Measurements from ENCODE around the gene DNAH14. TPM values are rescaled to one million over a fixed set of nuclear protein-coding genes. Genes with fewer than 3 reads are reported as not detected.
"Not testable (repeated sequence)": the region's sequence is repeated elsewhere in the genome, so short reads cannot be mapped to it uniquely, and the experiment has no call there.

DNAH14 gene
- total RNA-seq, 1 experiment from 2014 or later, result not detected

DNA sequence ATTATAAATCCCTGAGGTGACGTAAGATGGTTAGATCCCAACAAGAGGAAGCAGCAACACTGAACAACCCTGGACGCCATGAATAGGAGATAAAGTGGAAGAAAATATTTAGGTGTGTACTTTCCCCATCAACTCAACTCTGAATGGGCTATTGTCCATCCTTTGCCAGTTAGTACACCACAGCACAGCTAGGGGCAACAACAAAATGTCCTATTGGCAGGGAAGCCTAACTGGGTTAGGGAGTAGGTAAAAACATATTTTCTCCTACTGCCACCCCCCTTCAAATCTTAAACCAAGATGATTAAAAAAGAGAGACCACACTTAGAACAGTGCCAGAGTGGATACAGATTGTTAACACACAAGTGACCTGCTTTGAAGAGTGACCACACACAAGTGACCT lies 278.3 kb downstream of the DNAH14 start:
- no peaks in the 10 kb centered on the region for H3K36me3 ChIP-seq (ENCODE audit: insufficient read depth, low read length)
- no peak overlapping the region for H3K9ac ChIP-seq (ENCODE audit: low read length)
- H3K79me2 ChIP-seq (ENCODE audit: low read length), result no peaks in the 10 kb centered on the region
- H3K4me3 ChIP-seq (ENCODE audit: low read length), result no peak overlapping the region
- H3K9me2 ChIP-seq (replicated peaks; ENCODE audit: insufficient read depth, low read length), result no peaks in the 10 kb centered on the region
- no peaks in the 10 kb centered on the region for H3K27me3 ChIP-seq (ENCODE audit: low read length)
- H2AFZ ChIP-seq (ENCODE audit: low read length), result no peak overlapping the region
- no peak overlapping the region for H3K4me2 ChIP-seq (ENCODE audit: low read depth, low read length, poor library complexity, severe bottlenecking)
- no peaks in the 10 kb centered on the region for H3K9me3 ChIP-seq (ENCODE audit: low read length)
- DNase-seq, result no peak
- H4K20me1 ChIP-seq (ENCODE audit: insufficient read depth, low read depth, low read length), result no peaks in the 10 kb centered on the region
- H3K27ac ChIP-seq (ENCODE audit: low read length), result no peak overlapping the region
- H3K4me1 ChIP-seq (ENCODE audit: low read length), result no peaks in the 10 kb centered on the region

DNA sequence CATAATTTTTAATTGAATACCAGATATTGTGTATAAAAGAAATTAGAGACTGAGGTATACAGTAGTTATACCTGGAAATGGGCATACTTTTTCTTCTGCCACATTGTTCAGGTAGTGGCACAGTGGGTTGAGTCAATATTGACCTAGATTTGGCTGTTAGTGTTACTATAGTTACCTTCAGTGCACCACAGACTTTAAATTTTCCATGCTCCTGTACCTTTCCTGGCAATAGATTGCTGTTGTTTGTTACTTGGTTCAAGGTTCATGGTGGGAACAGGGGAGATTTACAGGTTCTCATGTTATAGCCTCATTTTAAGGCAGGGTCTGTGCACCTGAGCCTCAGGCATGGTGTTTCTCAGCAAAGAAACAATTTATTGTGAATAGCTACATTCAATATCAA lies 279.7 kb downstream of the DNAH14 start:
- Histone ChIP-seq H3K9ac (ENCODE audit: low read length) (no peak overlapping the region), H3K4me2 (ENCODE audit: low read depth, low read length, poor library complexity, severe bottlenecking) (no peak overlapping the region)

GRCh38 chr1:225210180-225210579 lies 280.7 kb downstream of the DNAH14 start:
- H3K4me3 ChIP-seq (ENCODE audit: low read length); DNase-seq; H3K9me3 ChIP-seq (ENCODE audit: low read length); H3K27me3 ChIP-seq (ENCODE audit: low read length); H4K20me1 ChIP-seq (ENCODE audit: insufficient read depth, low read depth, low read length); H3K36me3 ChIP-seq (ENCODE audit: insufficient read depth, low read length); H3K4me1 ChIP-seq (ENCODE audit: low read length); H3K4me2 ChIP-seq (ENCODE audit: low read depth, low read length, poor library complexity, severe bottlenecking); H3K9ac ChIP-seq (ENCODE audit: low read length); H3K9me2 ChIP-seq (replicated peaks; ENCODE audit: insufficient read depth, low read length); H3K79me2 ChIP-seq (ENCODE audit: low read length); H3K27ac ChIP-seq (ENCODE audit: low read length); H2AFZ ChIP-seq (ENCODE audit: low read length): not testable (repeated sequence)

More for the DNA sequence above, 279.7 kb downstream of the DNAH14 start:
- no peaks in the 10 kb centered on the region for H3K79me2 ChIP-seq (ENCODE audit: low read length)
- DNase-seq, result no peak
- no peak overlapping the region for H3K27ac ChIP-seq (ENCODE audit: low read length)
- H3K9me3 ChIP-seq (ENCODE audit: low read length), result no peaks in the 10 kb centered on the region
- H3K36me3 ChIP-seq (ENCODE audit: insufficient read depth, low read length), result no peaks in the 10 kb centered on the region
- no peak overlapping the region for H2AFZ ChIP-seq (ENCODE audit: low read length)
- H3K9me2 ChIP-seq (replicated peaks; ENCODE audit: insufficient read depth, low read length), result no peaks in the 10 kb centered on the region
- no peaks in the 10 kb centered on the region for H3K4me1 ChIP-seq (ENCODE audit: low read length)
- no peak overlapping the region for H3K4me3 ChIP-seq (ENCODE audit: low read length)
- H3K27me3 ChIP-seq (ENCODE audit: low read length), result no peaks in the 10 kb centered on the region
- H4K20me1 ChIP-seq (ENCODE audit: insufficient read depth, low read depth, low read length), result no peaks in the 10 kb centered on the region

GRCh38 chr1:225211694-225212442 lies 282.4 kb downstream of the DNAH14 start:
- DNase-seq; H3K79me2 ChIP-seq (ENCODE audit: low read length); H3K27me3 ChIP-seq (ENCODE audit: low read length); H3K9me2 ChIP-seq (replicated peaks; ENCODE audit: insufficient read depth, low read length); H2AFZ ChIP-seq (ENCODE audit: low read length); H3K4me1 ChIP-seq (ENCODE audit: low read length); H4K20me1 ChIP-seq (ENCODE audit: insufficient read depth, low read depth, low read length); H3K4me2 ChIP-seq (ENCODE audit: low read depth, low read length, poor library complexity, severe bottlenecking); H3K27ac ChIP-seq (ENCODE audit: low read length); H3K9ac ChIP-seq (ENCODE audit: low read length); H3K9me3 ChIP-seq (ENCODE audit: low read length); H3K36me3 ChIP-seq (ENCODE audit: insufficient read depth, low read length); H3K4me3 ChIP-seq (ENCODE audit: low read length): not testable (repeated sequence)

- Histone ChIP-seq H3K4me1 (ENCODE audit: low read length) (no peaks in the 10 kb centered on the region), H3K9me2 (replicated peaks; ENCODE audit: insufficient read depth, low read length) (no peaks in the 10 kb centered on the region), H3K27me3 (ENCODE audit: low read length) (no peaks in the 10 kb centered on the region), H3K9ac (ENCODE audit: low read length) (no peak overlapping the region), H3K79me2 (ENCODE audit: low read length) (no peaks in the 10 kb centered on the region), H3K4me3 (ENCODE audit: low read length) (no peak overlapping the region), H3K27ac (ENCODE audit: low read length) (no peak overlapping the region), H3K36me3 (ENCODE audit: insufficient read depth, low read length) (no peaks in the 10 kb centered on the region), H4K20me1 (ENCODE audit: insufficient read depth, low read depth, low read length) (no peaks in the 10 kb centered on the region), H2AFZ (ENCODE audit: low read length) (no peak overlapping the region), H3K9me3 (ENCODE audit: low read length) (no peaks in the 10 kb centered on the region), H3K4me2 (ENCODE audit: low read depth, low read length, poor library complexity, severe bottlenecking) (no peak overlapping the region)
- DNase-seq, result no peak
These were observed 294.8 kb downstream of the DNAH14 start for GRCh38 chr1:225224287-225224686.

GRCh38 chr1:225225681-225226080 lies 296.2 kb downstream of the DNAH14 start:
- H3K9me3 ChIP-seq (ENCODE audit: low read length), result no peaks in the 10 kb centered on the region
- H3K27ac ChIP-seq (ENCODE audit: low read length), result no peak overlapping the region
- no peak overlapping the region for H2AFZ ChIP-seq (ENCODE audit: low read length)
- no peaks in the 10 kb centered on the region for H3K9me2 ChIP-seq (replicated peaks; ENCODE audit: insufficient read depth, low read length)
- H3K36me3 ChIP-seq (ENCODE audit: insufficient read depth, low read length), result no peaks in the 10 kb centered on the region
- no peaks in the 10 kb centered on the region for H3K27me3 ChIP-seq (ENCODE audit: low read length)
- no peak overlapping the region for H3K9ac ChIP-seq (ENCODE audit: low read length)
- no peak overlapping the region for H3K4me2 ChIP-seq (ENCODE audit: low read depth, low read length, poor library complexity, severe bottlenecking)
- H4K20me1 ChIP-seq (ENCODE audit: insufficient read depth, low read depth, low read length), result no peaks in the 10 kb centered on the region
- no peaks in the 10 kb centered on the region for H3K79me2 ChIP-seq (ENCODE audit: low read length)
- no peak for DNase-seq
- no peak overlapping the region for H3K4me3 ChIP-seq (ENCODE audit: low read length)
- no peaks in the 10 kb centered on the region for H3K4me1 ChIP-seq (ENCODE audit: low read length)

GRCh38 chr1:225228871-225229303 lies 299.4 kb downstream of the DNAH14 start:
- no peak overlapping the region for H3K9ac ChIP-seq (ENCODE audit: low read length)
- DNase-seq, result no peak
- H2AFZ ChIP-seq (ENCODE audit: low read length), result no peak overlapping the region
- H3K4me2 ChIP-seq (ENCODE audit: low read depth, low read length, poor library complexity, severe bottlenecking), result no peak overlapping the region
- no peaks in the 10 kb centered on the region for H3K9me2 ChIP-seq (replicated peaks; ENCODE audit: insufficient read depth, low read length)
- no peaks in the 10 kb centered on the region for H3K9me3 ChIP-seq (ENCODE audit: low read length)
- H3K36me3 ChIP-seq (ENCODE audit: insufficient read depth, low read length), result no peaks in the 10 kb centered on the region
- H3K27me3 ChIP-seq (ENCODE audit: low read length), result no peaks in the 10 kb centered on the region
- no peak overlapping the region for H3K4me3 ChIP-seq (ENCODE audit: low read length)
- H4K20me1 ChIP-seq (ENCODE audit: insufficient read depth, low read depth, low read length), result no peaks in the 10 kb centered on the region
- H3K79me2 ChIP-seq (ENCODE audit: low read length), result no peaks in the 10 kb centered on the region
- no peaks in the 10 kb centered on the region for H3K4me1 ChIP-seq (ENCODE audit: low read length)
- H3K27ac ChIP-seq (ENCODE audit: low read length), result no peak overlapping the region

DNA sequence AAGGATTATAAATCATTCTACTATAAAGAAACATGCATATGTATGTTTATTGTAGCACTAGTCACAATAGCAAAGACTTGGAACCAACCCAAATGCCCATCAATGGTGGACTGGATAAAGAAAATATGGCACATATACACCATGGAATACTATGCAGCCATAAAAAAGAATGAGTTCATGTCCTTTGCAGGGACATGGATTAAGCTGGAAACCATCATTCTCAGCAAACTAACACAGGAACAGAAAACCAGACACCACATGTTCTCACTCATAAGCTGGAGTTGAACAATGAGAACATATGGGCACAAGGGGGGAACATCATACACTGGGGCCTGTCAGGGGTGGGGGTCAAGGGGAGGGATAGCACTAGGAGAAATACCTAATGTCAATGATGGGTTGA lies 300.0 kb downstream of the DNAH14 start:
- H3K9ac ChIP-seq (ENCODE audit: low read length); H3K4me3 ChIP-seq (ENCODE audit: low read length); H3K27ac ChIP-seq (ENCODE audit: low read length); H3K9me3 ChIP-seq (ENCODE audit: low read length); H2AFZ ChIP-seq (ENCODE audit: low read length); H3K36me3 ChIP-seq (ENCODE audit: insufficient read depth, low read length); H3K9me2 ChIP-seq (replicated peaks; ENCODE audit: insufficient read depth, low read length); H3K27me3 ChIP-seq (ENCODE audit: low read length); DNase-seq; H3K4me2 ChIP-seq (ENCODE audit: low read depth, low read length, poor library complexity, severe bottlenecking); H3K4me1 ChIP-seq (ENCODE audit: low read length); H3K79me2 ChIP-seq (ENCODE audit: low read length); H4K20me1 ChIP-seq (ENCODE audit: insufficient read depth, low read depth, low read length): not testable (repeated sequence)

Measured in Karpas-422 (cell line).